Caki2 (cell line): Measurements from ENCODE around the gene FAM227B. TPM values are rescaled to one million over a fixed set of nuclear protein-coding genes. Genes with fewer than 3 reads are reported as not detected.

Experiments used
- DNase-seq: peaks from one replicate; pipeline ENCODE4 v3.0.0-alpha.2; 2015; ENCODE audit warnings: low read depth
- in situ Hi-C: cut with HindIII; loops from 2 replicates; pipeline ENCODE4 v1.10.0; 2016; ENCODE audit warnings: low sequenced_read_pairs, low pct_unique_long_range_greater_than_20kb, mixed read lengths
- total RNA-seq: library from RNA; depleted of rRNA; stranded (reverse); fragments of >200 nt; shearing (Covaris generic); gene quantifications from 2 replicates; pipeline ENCODE4 v1.2.3, GENCODE V29; 2014; ENCODE audit warnings: low replicate concordance

Gene FAM227B
- total RNA-seq, 1 experiment from 2014 or later = 5.8 TPM

DNA sequence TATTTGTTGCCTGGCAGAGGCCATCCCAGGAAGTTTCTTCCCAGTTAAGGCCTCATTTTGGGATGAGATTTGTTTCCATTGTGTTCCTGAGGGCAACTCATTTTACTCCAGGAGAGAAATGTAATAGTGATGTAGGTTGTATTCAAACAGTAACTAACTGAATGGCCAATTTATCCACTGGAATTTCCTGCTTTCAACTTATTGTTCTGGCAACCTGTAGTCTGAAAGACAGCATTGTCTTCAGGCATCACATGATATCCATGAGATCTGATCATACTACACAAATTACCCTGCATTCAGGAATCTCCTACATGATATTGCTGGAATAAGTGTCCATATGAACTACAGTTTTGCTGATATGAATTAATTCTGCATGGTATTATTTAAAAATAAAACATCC is 277.1 kb downstream of the FAM227B start:
- in situ Hi-C loops = no loop called here
- no peak for DNase-seq

DNA sequence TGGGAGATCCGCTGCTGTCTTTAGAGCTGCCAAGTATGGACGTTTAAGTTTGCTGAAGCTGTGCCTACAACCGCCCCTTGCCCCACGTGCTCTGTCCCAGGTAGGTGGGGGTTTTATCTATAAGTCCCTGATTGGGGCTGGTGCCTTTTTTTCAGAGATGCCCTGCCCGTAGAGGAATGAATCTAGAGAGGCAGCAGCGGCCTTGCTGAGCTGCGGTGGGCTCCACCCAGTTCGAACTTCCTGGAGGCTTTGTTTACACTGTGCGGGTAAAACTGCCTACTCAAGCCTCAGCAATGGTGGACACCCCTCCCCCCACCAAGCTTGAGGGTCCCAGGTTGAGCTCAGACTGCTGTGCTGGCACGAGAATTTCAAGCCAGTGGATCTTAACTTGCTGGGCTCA is 281.0 kb downstream of the FAM227B start:
- in situ Hi-C loops = no loop called here
- DNase-seq = no peak

DNA sequence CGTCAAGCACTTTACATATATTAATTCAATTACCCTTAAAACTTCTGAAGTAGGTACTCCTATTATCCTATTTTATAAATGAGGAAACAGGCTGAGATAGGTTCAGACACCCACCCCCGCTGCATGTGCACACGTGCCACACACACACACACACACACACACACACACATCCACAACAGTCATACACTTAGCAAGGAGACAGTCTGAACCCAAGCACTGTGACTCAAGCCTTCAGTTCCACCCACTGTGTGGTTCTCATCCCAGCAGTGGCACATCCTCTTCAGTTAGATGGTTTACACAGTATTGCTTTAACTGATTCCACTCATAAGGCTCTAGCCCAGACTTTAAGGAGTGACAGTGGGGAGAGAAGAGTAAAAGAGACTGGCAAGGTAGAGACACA is 288.7 kb downstream of the FAM227B start:
- DNase-seq = no peak
- in situ Hi-C loops = no loop called here

DNA sequence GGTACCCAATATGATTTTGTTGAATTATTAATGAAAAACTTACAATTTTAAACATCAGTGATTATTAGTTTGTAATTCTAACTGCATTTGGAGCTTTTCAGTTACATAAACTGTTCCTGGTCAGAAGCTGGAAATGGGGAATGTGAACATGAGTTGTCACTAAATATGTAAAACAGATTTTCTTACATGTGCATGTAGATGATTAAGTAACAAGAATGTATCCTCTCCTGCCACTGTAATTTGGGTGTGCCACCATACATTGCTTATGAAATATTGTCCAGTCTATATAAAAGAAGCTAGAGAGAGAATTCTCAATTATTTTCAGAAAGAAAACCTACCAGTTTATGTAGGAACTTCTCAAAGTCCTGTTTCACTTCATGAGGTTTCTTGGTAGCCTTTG is 289.2 kb downstream of the FAM227B start:
- in situ Hi-C loops = no loop called here
- DNase-seq = no peak

DNA sequence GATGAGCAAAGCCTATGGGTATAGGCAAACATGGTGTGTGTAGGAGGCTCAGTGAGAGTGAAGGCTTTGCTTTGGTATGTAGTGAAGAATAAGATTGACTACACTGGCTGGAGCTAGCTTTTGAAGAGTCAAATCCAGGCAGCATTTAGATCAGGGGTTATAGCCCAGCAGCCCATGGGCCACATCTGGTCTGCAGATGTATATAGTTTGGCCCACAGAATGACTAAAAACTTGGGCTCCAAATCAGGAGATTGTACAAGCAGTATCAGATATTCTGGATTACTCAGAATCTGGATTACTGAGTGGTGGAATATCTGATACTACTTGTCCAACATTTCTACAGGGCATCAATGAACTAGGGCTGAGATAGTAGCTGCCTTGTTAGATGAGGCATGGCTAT is 290.5 kb downstream of the FAM227B start:
- no peak for DNase-seq
- in situ Hi-C loops = no loop called here

DNA sequence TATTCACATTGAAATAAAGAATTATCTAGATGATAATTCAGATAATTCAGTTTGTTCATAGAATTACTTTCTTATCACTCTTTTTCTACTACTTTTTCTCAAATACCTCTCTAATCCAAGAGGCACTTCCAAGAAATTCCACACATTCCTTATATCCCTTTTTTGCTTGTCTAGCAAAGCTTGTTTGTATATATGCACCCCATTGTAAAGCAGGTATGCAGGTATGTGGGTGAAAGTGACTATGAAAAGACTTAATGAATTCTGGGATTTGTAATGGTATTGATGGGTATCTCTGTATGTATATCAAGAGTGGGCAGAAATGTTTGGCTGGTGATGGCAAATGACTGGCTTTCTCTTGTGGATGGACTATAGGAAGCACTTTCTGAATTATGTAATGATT is 291.7 kb downstream of the FAM227B start:
- in situ Hi-C loops = no loop called here

DNA sequence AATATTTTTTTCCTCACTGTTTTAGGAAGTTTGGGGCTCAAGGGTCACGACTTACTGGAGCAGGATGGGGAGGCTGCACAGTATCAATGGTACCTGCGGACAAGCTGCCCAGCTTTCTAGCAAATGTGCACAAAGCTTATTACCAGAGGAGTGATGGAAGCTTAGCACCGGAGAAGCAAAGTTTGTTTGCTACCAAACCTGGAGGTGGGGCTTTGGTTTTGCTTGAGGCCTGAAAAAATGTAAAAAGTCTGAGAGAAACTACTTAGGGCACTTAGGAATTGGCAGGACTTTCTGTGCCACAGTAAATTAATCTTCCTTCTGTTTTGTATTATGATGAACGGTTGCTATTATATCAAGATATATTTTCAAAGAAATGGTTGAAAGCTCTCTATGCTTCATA is 292.7 kb downstream of the FAM227B start:
- no peak for DNase-seq
- in situ Hi-C loops = no loop called here

More for the DNA sequence above, 291.7 kb downstream of the FAM227B start:
- no peak for DNase-seq

DNA sequence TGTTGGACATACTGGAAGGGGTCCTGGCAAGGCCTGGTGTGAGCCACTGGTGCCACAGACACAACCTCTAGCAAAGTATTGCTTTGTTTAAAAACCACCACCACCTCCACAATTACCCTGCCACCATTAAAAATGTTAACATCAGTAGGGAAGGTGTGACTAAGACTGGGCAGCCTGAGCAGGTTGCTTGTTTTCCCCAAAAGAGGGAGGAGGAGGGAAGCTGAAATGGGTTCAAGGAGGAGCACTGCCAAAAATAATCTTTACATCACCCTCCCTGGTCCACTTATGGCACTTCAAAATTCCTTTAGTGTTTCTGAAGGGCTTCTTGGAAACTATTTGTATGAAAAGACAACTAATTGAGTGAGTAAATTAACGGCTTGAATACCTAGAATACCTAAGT is 297.4 kb downstream of the FAM227B start:
- in situ Hi-C loops = no loop called here

DNA sequence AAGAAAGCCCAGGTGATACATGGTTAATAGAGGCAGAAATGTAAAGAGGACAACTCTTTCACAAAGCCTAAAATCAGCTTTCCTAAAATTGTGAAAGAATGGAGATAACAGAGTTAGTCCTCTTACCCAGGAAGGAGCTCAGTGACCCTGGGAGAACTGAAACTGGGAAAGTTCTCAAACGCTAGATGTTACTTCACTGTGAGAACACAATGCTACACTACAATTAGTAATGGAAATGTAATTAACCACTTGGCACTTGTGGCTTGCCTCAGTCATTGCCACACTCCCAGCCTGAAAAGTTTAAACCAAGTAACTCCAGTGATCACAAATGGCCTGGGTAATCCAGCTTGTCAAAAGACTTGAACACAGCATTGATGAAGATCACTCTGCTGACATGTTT is 300.3 kb downstream of the FAM227B start:
- in situ Hi-C loops = no loop called here
- DNase-seq = no peak

More for the DNA sequence above, 297.4 kb downstream of the FAM227B start:
- no peak for DNase-seq

DNA sequence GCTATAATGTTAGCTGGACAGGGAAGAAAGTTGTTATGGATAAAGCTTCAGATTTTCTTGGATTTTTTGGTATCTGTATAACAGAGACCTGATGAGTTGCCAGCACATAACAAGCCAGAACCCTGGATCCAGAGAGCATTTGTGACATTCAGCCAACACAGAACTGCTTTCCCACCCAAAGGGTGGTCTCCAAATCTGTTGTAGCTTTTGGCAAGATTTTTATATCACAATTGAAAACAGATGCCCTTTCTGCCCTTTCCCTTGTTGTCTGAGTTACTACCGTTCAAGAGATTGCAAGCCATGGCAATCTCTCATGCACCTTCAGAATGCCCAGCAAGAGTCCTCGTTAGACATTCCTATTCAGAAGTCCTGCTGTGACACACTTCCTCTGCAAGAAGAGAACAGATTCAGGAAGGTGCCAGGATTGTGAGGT is 305.2 kb downstream of the FAM227B start:
- in situ Hi-C loops = no loop called here
- no peak for DNase-seq

DNA sequence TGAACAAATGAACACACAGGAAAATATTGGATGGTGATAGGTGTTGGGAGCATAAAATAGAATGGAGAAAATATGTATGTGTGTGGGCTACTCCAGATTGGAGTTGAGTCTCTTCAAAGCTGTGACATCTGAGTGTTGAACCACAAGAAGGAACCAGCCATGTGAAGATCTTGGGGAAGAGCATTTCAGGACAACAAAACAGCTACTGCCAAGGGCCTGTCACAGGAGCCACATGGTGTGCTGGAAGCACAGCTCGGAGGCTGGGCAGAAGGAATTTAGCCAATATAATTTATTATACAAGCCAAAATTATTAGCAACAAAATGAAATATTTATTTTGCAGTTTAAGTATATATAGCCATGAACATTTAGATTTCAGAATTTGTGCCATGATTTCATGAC is 305.9 kb downstream of the FAM227B start:
- no peak for DNase-seq
- in situ Hi-C loops = no loop called here

DNA sequence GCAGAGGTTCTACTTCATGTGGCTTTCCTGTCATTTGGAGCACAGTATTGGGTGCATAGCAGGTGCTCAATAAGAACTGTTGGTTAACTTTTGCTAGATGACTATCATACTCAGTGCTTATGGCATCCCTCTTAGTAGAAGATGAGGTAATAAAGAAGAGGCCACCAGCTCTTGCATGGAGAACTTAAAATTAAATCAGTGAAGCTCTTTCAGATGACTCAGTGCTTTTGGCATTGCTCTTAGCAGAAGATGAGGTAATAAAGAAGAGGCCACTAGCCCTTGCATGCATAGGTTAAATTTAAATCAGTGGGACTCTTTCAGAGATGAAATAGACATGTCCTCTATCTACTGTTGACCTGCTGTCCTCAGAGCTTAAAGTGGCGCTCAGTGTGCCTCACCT is 307.0 kb downstream of the FAM227B start:
- in situ Hi-C loops = no loop called here
- DNase-seq = peak; percentile 6

DNA sequence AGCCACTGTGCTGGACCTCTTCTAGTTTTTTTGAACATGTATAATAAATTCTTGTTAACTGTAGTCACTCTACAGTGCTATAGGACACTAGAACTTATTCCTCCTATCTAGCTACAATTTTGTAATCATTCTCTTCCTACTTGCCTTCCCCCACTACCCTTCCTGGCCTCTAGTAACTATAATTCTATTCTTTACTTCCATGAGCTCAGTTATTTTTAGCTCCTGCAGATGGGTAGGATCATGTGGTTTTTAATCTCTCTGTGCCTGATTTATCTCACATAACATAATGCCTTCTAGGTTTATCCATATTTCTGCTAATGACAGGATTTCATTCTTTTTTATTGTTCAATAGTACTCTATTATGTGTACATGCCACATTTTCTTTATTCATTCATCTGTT is 310.7 kb downstream of the FAM227B start:
- in situ Hi-C loops = no loop called here
- DNase-seq = no peak

DNA sequence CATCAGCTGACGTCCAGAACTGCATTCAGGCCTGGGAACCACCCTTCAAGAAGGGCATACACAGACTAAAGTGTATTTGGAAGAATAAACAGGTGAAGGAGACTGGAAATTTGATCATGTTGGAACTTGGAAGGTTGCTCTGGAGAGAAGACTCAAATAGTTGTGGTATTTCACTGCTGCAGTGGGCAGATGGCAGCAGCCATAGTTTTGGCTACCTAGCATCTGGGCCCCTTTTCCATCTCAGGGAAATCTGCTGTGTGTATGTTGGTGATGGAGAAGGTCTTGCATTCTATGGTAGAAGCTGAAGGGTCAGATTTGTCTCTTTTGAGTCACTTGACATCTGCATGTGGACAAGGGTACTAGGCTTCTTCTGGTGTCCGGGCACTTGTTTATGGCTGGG is 311.9 kb downstream of the FAM227B start:
- in situ Hi-C loops = no loop called here
- DNase-seq = no peak

DNA sequence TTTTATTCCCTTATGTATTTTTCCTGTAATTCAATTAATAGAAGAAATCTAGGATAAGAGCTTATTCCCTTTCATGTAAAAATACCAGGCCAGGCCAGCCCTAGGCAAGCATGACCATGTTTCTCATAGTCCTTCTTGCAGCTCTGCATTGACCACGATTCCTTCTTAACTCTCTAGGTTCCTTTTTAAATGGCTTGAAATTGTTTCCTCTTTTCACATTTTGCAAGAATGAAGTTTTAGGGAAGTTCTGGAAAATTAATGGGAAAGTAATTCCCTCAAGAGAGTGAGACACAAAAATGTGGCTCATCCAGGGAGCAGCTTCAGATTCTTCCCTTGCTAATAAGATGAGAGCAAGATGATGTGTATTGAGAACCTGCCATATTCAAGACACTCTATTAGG is 314.1 kb downstream of the FAM227B start:
- in situ Hi-C loops = no loop called here
- no peak for DNase-seq

DNA sequence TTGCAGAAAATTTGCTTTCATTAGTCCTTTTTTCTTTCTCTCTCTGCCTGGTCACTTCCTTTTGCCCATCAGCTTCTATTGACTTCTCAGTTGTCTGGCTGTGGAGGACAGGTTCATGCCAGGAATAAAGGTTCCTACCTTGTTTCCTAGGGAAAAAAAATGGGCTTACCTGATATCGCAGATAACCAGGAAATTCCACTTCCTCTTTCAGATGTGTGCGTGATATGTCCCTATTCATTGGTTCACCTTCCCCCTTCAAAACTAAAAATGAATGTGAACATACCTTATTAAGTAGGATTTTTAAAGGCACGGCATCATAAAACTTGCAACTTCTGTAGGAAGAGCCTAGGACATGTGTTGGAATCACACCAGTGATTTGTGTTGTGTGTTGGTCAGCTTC is 317.6 kb downstream of the FAM227B start:
- in situ Hi-C loops = no loop called here
- DNase-seq = no peak

DNA sequence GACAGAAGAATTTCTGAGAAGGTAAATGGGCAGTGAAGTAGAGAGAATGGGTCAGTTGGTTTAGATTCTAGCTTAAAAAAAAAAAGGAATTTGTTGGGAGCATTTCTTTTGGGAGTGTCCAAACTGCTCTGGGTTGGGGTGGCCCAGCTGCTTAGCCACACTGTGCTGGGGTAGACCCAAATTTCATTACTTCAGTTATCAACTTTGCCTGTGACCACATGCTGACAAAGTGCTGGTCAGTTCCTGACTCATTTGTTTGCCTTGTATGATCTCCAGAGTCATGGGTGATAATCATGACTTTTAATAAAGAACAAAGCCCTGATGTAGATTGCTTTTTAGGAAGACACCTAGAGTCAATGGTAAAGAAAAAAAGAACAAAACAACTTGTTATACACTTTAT is 319.1 kb downstream of the FAM227B start:
- in situ Hi-C loops = no loop called here
- DNase-seq = no peak

DNA sequence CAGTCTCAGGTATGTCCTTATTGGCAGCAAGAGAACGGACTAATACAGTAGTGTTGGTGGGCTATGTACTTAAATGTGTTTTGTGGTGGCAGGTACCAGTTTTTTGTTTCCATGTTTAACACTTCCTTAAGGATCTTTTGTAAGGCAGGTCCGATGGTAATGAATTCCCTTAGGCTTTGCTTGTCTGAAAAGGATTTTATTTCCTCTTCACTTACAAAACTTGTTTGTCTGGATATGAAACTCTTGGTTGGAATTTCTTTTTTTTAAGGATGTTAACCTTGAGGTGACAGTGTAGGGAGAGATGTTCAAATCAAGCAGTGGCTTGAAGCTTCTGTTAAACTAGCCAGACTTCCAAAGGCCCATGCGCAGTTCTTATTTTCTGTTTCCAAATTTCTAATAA is 319.8 kb downstream of the FAM227B start:
- in situ Hi-C loops = no loop called here
- DNase-seq = no peak

DNA sequence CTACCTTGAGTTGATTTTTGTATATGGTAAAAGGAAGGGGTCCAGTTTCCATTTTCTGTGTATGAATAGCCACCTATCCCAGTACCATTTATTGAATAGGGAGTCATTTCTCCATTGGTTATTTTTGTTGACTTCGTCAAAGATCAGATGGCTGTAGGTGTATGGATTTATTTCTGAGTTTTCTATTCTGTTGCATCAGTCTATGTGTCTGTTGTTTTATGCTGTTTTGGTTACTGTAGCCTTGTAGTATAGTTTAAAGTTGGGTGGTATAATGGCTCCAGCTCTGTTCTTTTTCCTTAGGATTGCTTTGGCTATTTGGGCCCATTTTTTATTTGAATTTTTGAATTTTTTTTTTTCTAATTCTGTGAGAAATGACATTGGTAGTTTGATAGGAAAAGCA is 323.0 kb downstream of the FAM227B start:
- in situ Hi-C loops = no loop called here
- DNase-seq = no peak

DNA sequence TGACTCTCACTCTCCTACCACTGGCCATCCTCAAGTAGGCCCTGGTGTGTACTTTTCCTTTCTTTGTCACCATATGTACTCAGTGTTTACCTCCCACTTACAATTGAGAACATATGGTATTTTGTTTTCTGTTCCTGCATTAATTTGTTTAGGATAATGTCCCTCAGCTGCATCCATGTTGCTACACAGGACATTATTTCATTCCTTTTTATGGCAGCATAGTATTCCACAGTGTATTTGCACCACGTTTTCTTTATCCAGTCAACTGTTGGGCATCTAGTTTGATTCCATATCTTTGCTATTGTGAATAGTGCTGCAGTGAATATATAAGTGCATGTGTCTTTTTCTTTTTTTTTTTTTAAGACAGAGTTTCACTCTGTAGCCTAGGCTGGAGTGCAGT is 324.4 kb downstream of the FAM227B start:
- no peak for DNase-seq
- in situ Hi-C loops = no loop called here

DNA sequence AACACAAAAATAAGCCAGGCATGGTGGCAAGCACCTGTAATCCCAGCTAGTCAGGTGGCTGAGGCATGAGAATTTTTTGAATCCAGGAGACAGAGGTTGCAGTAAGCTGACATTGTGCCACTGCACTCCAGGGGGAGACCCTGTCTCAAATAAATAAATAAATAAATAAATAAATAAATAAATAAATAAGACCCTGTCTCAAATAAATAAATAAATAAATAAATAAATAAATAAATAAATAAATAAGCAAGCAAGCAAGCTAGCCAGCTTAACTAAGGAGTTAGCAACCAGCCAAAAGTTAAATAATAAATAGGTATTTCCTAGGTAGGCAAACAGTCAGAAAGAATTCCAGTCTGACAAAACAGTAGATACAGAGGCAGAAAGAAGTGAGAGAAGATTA is 326.7 kb downstream of the FAM227B start:
- in situ Hi-C loops = no loop called here
- no peak for DNase-seq
